Measurements from ENCODE around the gene STOML1.

DNA sequence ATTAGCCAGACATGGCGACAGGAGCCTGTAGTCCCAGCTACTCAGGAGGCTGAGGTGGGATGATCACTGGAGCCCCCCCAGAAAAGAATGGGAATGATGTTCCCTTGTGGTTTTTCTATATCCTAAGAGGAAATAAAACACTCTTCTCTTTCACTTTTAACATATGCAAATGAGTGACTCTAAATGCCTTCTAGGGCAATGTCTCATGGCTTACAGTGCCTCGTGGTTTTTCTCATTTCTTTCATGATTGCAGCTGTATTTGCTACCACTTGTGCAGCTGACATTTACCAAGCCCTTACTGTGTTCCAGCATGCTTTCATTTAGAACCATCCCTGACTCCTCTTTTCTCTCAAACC is 26.4 kb downstream of the STOML1 start:
- TF ChIP-seq, protein P1, sequence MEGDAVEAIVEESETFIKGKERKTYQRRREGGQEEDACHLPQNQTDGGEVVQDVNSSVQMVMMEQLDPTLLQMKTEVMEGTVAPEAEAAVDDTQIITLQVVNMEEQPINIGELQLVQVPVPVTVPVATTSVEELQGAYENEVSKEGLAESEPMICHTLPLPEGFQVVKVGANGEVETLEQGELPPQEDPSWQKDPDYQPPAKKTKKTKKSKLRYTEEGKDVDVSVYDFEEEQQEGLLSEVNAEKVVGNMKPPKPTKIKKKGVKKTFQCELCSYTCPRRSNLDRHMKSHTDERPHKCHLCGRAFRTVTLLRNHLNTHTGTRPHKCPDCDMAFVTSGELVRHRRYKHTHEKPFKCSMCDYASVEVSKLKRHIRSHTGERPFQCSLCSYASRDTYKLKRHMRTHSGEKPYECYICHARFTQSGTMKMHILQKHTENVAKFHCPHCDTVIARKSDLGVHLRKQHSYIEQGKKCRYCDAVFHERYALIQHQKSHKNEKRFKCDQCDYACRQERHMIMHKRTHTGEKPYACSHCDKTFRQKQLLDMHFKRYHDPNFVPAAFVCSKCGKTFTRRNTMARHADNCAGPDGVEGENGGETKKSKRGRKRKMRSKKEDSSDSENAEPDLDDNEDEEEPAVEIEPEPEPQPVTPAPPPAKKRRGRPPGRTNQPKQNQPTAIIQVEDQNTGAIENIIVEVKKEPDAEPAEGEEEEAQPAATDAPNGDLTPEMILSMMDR (IDR thresholded peaks at IDR 0.05; ENCODE audit: low read length) = no peak
- TF ChIP-seq EZH2phosphoT487 (IDR thresholded peaks at IDR 0.05; ENCODE audit: low read length) = no peak

Measured in MM.1S (cell line).